HG02885 (cell line): Measurements from ENCODE around the gene MCOLN1.
"Not testable (repeated sequence)": the region's sequence is repeated elsewhere in the genome, so short reads cannot be mapped to it uniquely, and the experiment has no call there.

ENCODE experiments used
- ATAC-seq: cut with Tn5 transposase; IDR thresholded peaks from one replicate; pipeline ENCODE4 v1.9.1; 2021; ENCODE audit warnings: mild to moderate bottlenecking; ENCODE audit not compliant: unreplicated experiment, poor library complexity

MCOLN1 gene

GRCh38 chr19:7522923-7523667 lies 671 bp downstream of the MCOLN1 start:
- ATAC-seq, result no peak

- no peak for ATAC-seq
Measured at GRCh38 chr19:7524523-7524922, 2.1 kb downstream of the MCOLN1 start.

- no peak for ATAC-seq
Measured at GRCh38 chr19:7524992-7525739, 2.7 kb downstream of the MCOLN1 start.

GRCh38 chr19:7526059-7526929 lies 3.9 kb downstream of the MCOLN1 start:
- no peak for ATAC-seq

GRCh38 chr19:7527516-7528191 lies 5.2 kb downstream of the MCOLN1 start:
- ATAC-seq, result no peak

- ATAC-seq, result no peak
Measured at GRCh38 chr19:7528192-7528519, 5.7 kb downstream of the MCOLN1 start.

- ATAC-seq, result no peak
Measured at GRCh38 chr19:7528522-7529245, 6.3 kb downstream of the MCOLN1 start.

- no peak for ATAC-seq
Measured at GRCh38 chr19:7529246-7529600, 6.8 kb downstream of the MCOLN1 start.

- no peak for ATAC-seq
Measured at GRCh38 chr19:7529610-7530490, 7.4 kb downstream of the MCOLN1 start.

- no peak for ATAC-seq
Measured at GRCh38 chr19:7533281-7533885, 11.0 kb downstream of the MCOLN1 start.

- no peak for ATAC-seq
Measured at GRCh38 chr19:7533925-7534480, 11.6 kb downstream of the MCOLN1 start.

GRCh38 chr19:7534531-7535046 lies 12.2 kb downstream of the MCOLN1 start:
- no peak for ATAC-seq

- ATAC-seq, result peak; percentile 77
Measured at GRCh38 chr19:7535047-7535997, 12.9 kb downstream of the MCOLN1 start, which contains the start of gene PNPLA6. Gene PNPLA6, plus strand, starts transcription at chr19:7535717. Its CDS starts 72 bp downstream, at chr19:7535789.

- ATAC-seq, result no peak
Measured at GRCh38 chr19:7535998-7536695, 13.7 kb downstream of the MCOLN1 start.

GRCh38 chr19:7538990-7539389 lies 16.6 kb downstream of the MCOLN1 start:
- ATAC-seq, result not testable (repeated sequence)

GRCh38 chr19:7539827-7540425 lies 17.5 kb downstream of the MCOLN1 start:
- ATAC-seq, result no peak
